IPS-18a (cell line): ENCODE data around the gene SPO11.

ENCODE experiments used
- H3K27ac ChIP-seq: one replicate; pipeline ENCODE4 v1.5.1; 2013; ENCODE audit warnings: low read length
- H3K27me3 ChIP-seq: one replicate; pipeline ENCODE4 v1.6.1; 2013; ENCODE audit warnings: mild to moderate bottlenecking, low read length; ENCODE audit not compliant: control insufficient read depth, insufficient read depth
- H3K36me3 ChIP-seq: one replicate; pipeline ENCODE4 v1.6.1; 2013; ENCODE audit warnings: low read depth, low read length; ENCODE audit not compliant: control insufficient read depth
- H3K4me1 ChIP-seq: one replicate; pipeline ENCODE4 v1.6.1; 2013; ENCODE audit warnings: low read depth, low read length; ENCODE audit not compliant: control insufficient read depth
- H3K4me3 ChIP-seq: one replicate; pipeline ENCODE4 v1.5.1; 2013; ENCODE audit warnings: low read length
- H3K9ac ChIP-seq: one replicate; pipeline ENCODE4 v1.6.1; 2013; ENCODE audit warnings: mild to moderate bottlenecking, low read length, moderate library complexity
- H3K9me3 ChIP-seq: one replicate; pipeline ENCODE4 v1.6.1; 2013; ENCODE audit warnings: low read depth, low read length; ENCODE audit not compliant: control insufficient read depth

SPO11 gene

GRCh38 chr20:57329608-57330221, at the start of gene SPO11:
TSS of gene SPO11 (plus strand) at chr20:57329803. CDS start at chr20:57329868, 65 bp downstream.
- H3K36me3 ChIP-seq, result no peaks in the 10 kb centered on the region
- H3K4me1 ChIP-seq, result peaks cover 5% of the 10 kb centered on the region
- no peaks in the 10 kb centered on the region for H3K27me3 ChIP-seq
- no peak within 1 kb of the TSS for H3K4me3 ChIP-seq
- H3K27ac ChIP-seq, result no peak within 1 kb of the TSS
- H3K9me3 ChIP-seq, result no peaks in the 10 kb centered on the region
- no peak within 1 kb of the TSS for H3K9ac ChIP-seq

- no peaks in the 10 kb centered on the region for H3K36me3 ChIP-seq
Measured at GRCh38 chr20:57280221-57280620, 49.4 kb upstream of the SPO11 start.

GRCh38 chr20:57281900-57282299, 47.7 kb upstream of the SPO11 start:
- Histone ChIP-seq H3K36me3 (no peaks in the 10 kb centered on the region), H3K27me3 (no peaks in the 10 kb centered on the region), H3K4me3 (no peak overlapping the region), H3K9me3 (no peaks in the 10 kb centered on the region), H3K9ac (no peak overlapping the region), H3K4me1 (peaks cover 1% of the 10 kb centered on the region), H3K27ac (no peak overlapping the region)

More at GRCh38 chr20:57280221-57280620, 49.4 kb upstream of the SPO11 start:
- Histone ChIP-seq H3K4me1 (no peaks in the 10 kb centered on the region), H3K4me3 (no peak overlapping the region), H3K27me3 (no peaks in the 10 kb centered on the region), H3K27ac (no peak overlapping the region), H3K9me3 (no peaks in the 10 kb centered on the region), H3K9ac (no peak overlapping the region)

GRCh38 chr20:57282670-57283361, 46.8 kb upstream of the SPO11 start:
- Histone ChIP-seq H3K36me3 (no peaks in the 10 kb centered on the region), H3K4me1 (peaks cover 8% of the 10 kb centered on the region), H3K27me3 (no peaks in the 10 kb centered on the region), H3K4me3 (no peak overlapping the region), H3K27ac (no peak overlapping the region), H3K9ac (no peak overlapping the region), H3K9me3 (no peaks in the 10 kb centered on the region)

- no peaks in the 10 kb centered on the region for H3K27me3 ChIP-seq
- peaks cover 8% of the 10 kb centered on the region for H3K4me1 ChIP-seq
- no peak overlapping the region for H3K4me3 ChIP-seq
- no peaks in the 10 kb centered on the region for H3K36me3 ChIP-seq
- no peaks in the 10 kb centered on the region for H3K9me3 ChIP-seq
- no peak overlapping the region for H3K9ac ChIP-seq
- H3K27ac ChIP-seq, result no peak overlapping the region
Measured at GRCh38 chr20:57283860-57284259, 45.7 kb upstream of the SPO11 start.

- Histone ChIP-seq H3K27me3 (no peaks in the 10 kb centered on the region), H3K36me3 (no peaks in the 10 kb centered on the region)
Measured at GRCh38 chr20:57287007-57287880, 42.4 kb upstream of the SPO11 start.

GRCh38 chr20:57287901-57288300, 41.7 kb upstream of the SPO11 start:
- H3K9me3 ChIP-seq, result no peaks in the 10 kb centered on the region
- H3K9ac ChIP-seq, result no peak overlapping the region
- H3K27ac ChIP-seq, result no peak overlapping the region
- H3K4me3 ChIP-seq, result no peak overlapping the region
- H3K36me3 ChIP-seq, result no peaks in the 10 kb centered on the region
- peaks cover 8% of the 10 kb centered on the region for H3K4me1 ChIP-seq
- H3K27me3 ChIP-seq, result no peaks in the 10 kb centered on the region

More at GRCh38 chr20:57287007-57287880, 42.4 kb upstream of the SPO11 start:
- Histone ChIP-seq H3K4me1 (peaks cover 8% of the 10 kb centered on the region), H3K27ac (no peak overlapping the region), H3K4me3 (no peak overlapping the region), H3K9me3 (no peaks in the 10 kb centered on the region), H3K9ac (no peak overlapping the region)

GRCh38 chr20:57288651-57289277, 40.8 kb upstream of the SPO11 start:
- no peaks in the 10 kb centered on the region for H3K36me3 ChIP-seq
- H3K4me1 ChIP-seq, result peaks cover 8% of the 10 kb centered on the region
- no peaks in the 10 kb centered on the region for H3K9me3 ChIP-seq
- no peak overlapping the region for H3K4me3 ChIP-seq
- H3K27ac ChIP-seq, result no peak overlapping the region
- H3K9ac ChIP-seq, result no peak overlapping the region
- H3K27me3 ChIP-seq, result no peaks in the 10 kb centered on the region

- Histone ChIP-seq H3K4me1 (peaks cover 8% of the 10 kb centered on the region), H3K36me3 (no peaks in the 10 kb centered on the region), H3K27ac (no peak overlapping the region), H3K9ac (no peak overlapping the region), H3K27me3 (no peaks in the 10 kb centered on the region), H3K9me3 (no peaks in the 10 kb centered on the region), H3K4me3 (no peak overlapping the region)
Measured at GRCh38 chr20:57289391-57290177, 40.0 kb upstream of the SPO11 start.

- Histone ChIP-seq H3K27ac (no peak overlapping the region), H3K4me3 (no peak overlapping the region), H3K9ac (no peak overlapping the region), H3K27me3 (no peaks in the 10 kb centered on the region), H3K36me3 (no peaks in the 10 kb centered on the region), H3K4me1 (peaks cover 8% of the 10 kb centered on the region), H3K9me3 (no peaks in the 10 kb centered on the region)
Measured at GRCh38 chr20:57290178-57290484, 39.5 kb upstream of the SPO11 start.

- Histone ChIP-seq H3K27me3 (no peaks in the 10 kb centered on the region), H3K36me3 (no peaks in the 10 kb centered on the region), H3K9ac (no peak overlapping the region), H3K4me1 (peaks cover 8% of the 10 kb centered on the region), H3K9me3 (no peaks in the 10 kb centered on the region), H3K4me3 (no peak overlapping the region), H3K27ac (no peak overlapping the region)
Measured at GRCh38 chr20:57291003-57291402, 38.6 kb upstream of the SPO11 start.
